Testis (tissue), 3 donors: Measurements from ENCODE around the gene CUEDC1. TPM values are rescaled to one million over a fixed set of nuclear protein-coding genes. Genes with fewer than 3 reads are reported as not detected.

ENCODE experiments used
- DNase-seq: peaks from one replicate; pipeline ENCODE4 v3.0.0-alpha.2; 2019
- H3K27ac ChIP-seq, 2 donors: fragments of 200-600 bp; sonication (generic); one replicate each; pipeline ENCODE4 v1.5.1; 2019
- H3K27me3 ChIP-seq: fragments of 200-600 bp; sonication (generic); one replicate; pipeline ENCODE4 v1.5.1; 2019
- H3K36me3 ChIP-seq: fragments of 200-600 bp; sonication (generic); one replicate; pipeline ENCODE4 v1.5.1; 2017; ENCODE audit warnings: low read depth; ENCODE audit errors: missing control alignments
- H3K4me1 ChIP-seq: fragments of 200-600 bp; sonication (generic); one replicate; pipeline ENCODE4 v1.5.1; 2019
- H3K4me3 ChIP-seq, 2 donors: fragments of 200-600 bp; sonication (generic); one replicate each; pipeline ENCODE4 v1.5.1; 2017 to 2019
- H3K9me3 ChIP-seq: fragments of 200-600 bp; sonication (generic); one replicate; pipeline ENCODE4 v1.5.1; 2017
- CTCF ChIP-seq, 3 experiments: fragments of 450-650 bp in 2 of 3; fragments of 200-600 bp in 1 of 3; sonication (generic) in 1 of 3; IDR thresholded peaks; one replicate each; pipeline ENCODE4 v1.5.1; 2016 to 2019; ENCODE audit warnings: antibody characterized with exemption in 3 of 3, mild to moderate bottlenecking in 2 of 3, moderate library complexity in 1 of 3
- POLR2A ChIP-seq: fragments of 450-650 bp; IDR thresholded peaks from one replicate; pipeline ENCODE4 v1.6.1; 2017; ENCODE audit warnings: antibody characterized with exemption, mild to moderate bottlenecking, moderate library complexity
- WGBS, 2 donors: methylation state at CpG; one replicate each; pipeline ENCODE4 v1.1.5; 2018; 5-methylcytosine and 5-hydroxymethylcytosine counted together
- intact Hi-C: fragments of 100-400 bp; cut with DNase I; formaldehyde crosslinking; loops from one replicate; pipeline ENCODE4 v1.15.1; 2023; ENCODE audit warnings: low total_unique reads
- polyA plus RNA-seq: library from polyadenylated mRNA; stranded (reverse); fragments of 350-450 nt; fragmentation: Illumina TruSeq; extraction: RNeasy Lipid Tissue Mini Kit (QIAGEN cat#74804); gene quantifications from one replicate; pipeline ENCODE4 v1.2.3, GENCODE V29; 2014; ENCODE audit warnings: low read depth, low replicate concordance; ENCODE audit not compliant: insufficient read depth
- total RNA-seq, 2 donors: library from RNA; depleted of rRNA; stranded (reverse); fragments of >200 nt; gene quantifications; one replicate each; pipeline ENCODE4 v1.2.3, GENCODE V29; 2016

Gene CUEDC1
- total and polyA plus RNA-seq, 3 donors from 2014 or later: 6.5 to 13.3 (median 8.6) TPM

GRCh38 chr17:57856792-57857620 lies 98.2 kb downstream of the CUEDC1 start:
- no peaks in the 10 kb centered on the region for H3K27me3 ChIP-seq
- intact Hi-C loops: loop anchor here (10.0 kb wide), 1 partner anchor 258 kb away; no protein-coding TSS in a partner anchor
- H3K9me3 ChIP-seq: no peaks in the 10 kb centered on the region
- 81 to 83% methylated on average over 9 to 10 of the region's 10 CpGs for WGBS, 2 donors
- H3K4me3 ChIP-seq: no peak overlapping the region
- TF ChIP-seq CTCF (IDR thresholded peaks at IDR 0.05) (no peak), POLR2A (no peak)
- H3K27ac ChIP-seq: peak overlapping the region in 1 of 2 donors; percentile 9
- DNase-seq: no peak
- peaks cover 31% of the 10 kb centered on the region for H3K4me1 ChIP-seq
- H3K36me3 ChIP-seq: no peaks in the 10 kb centered on the region

GRCh38 chr17:57855391-57856035 lies 99.7 kb downstream of the CUEDC1 start:
- DNase-seq: no peak
- H3K27me3 ChIP-seq: no peaks in the 10 kb centered on the region
- no peak for TF ChIP-seq POLR2A
- no peak for TF ChIP-seq CTCF (IDR thresholded peaks at IDR 0.05)
- no peaks in the 10 kb centered on the region for H3K36me3 ChIP-seq
- peaks cover 34% of the 10 kb centered on the region for H3K4me1 ChIP-seq
- H3K9me3 ChIP-seq: no peaks in the 10 kb centered on the region
- WGBS, 2 donors: 71 to 76% methylated on average over 6 of the region's 6 CpGs
- peak overlapping the region; percentile 34 for H3K27ac ChIP-seq
- intact Hi-C loops: loop anchor here (10.0 kb wide), 1 partner anchor 259 kb away; no protein-coding TSS in a partner anchor
- H3K4me3 ChIP-seq: no peak overlapping the region

- Histone ChIP-seq H3K4me3 (no peak overlapping the region), H3K27me3 (no peaks in the 10 kb centered on the region), H3K4me1 (peaks cover 40% of the 10 kb centered on the region), H3K9me3 (no peaks in the 10 kb centered on the region), H3K27ac (peak overlapping the region; percentile 57 to 89), H3K36me3 (no peaks in the 10 kb centered on the region)
- TF ChIP-seq POLR2A: no peak
- no peak for TF ChIP-seq CTCF (IDR thresholded peaks at IDR 0.05)
- 40 to 59% methylated on average over 8 of the region's 8 CpGs for WGBS, 2 donors
- DNase-seq: peak; percentile 84
- intact Hi-C loops: loop anchor here (10.0 kb wide), 1 partner anchor 261 kb away; no protein-coding TSS in a partner anchor
Measured at GRCh38 chr17:57853695-57854094, 101.5 kb downstream of the CUEDC1 start.

GRCh38 chr17:57852955-57853328 lies 102.3 kb downstream of the CUEDC1 start:
- no peak for DNase-seq
- intact Hi-C loops: loop anchor here (10.0 kb wide), 1 partner anchor 262 kb away; no protein-coding TSS in a partner anchor
- H3K36me3 ChIP-seq: no peaks in the 10 kb centered on the region
- no peak for TF ChIP-seq CTCF (IDR thresholded peaks at IDR 0.05)
- TF ChIP-seq POLR2A: no peak
- 60 to 62% methylated on average over 6 of the region's 6 CpGs for WGBS, 2 donors
- no peaks in the 10 kb centered on the region for H3K27me3 ChIP-seq
- H3K4me3 ChIP-seq: no peak overlapping the region
- H3K9me3 ChIP-seq: no peaks in the 10 kb centered on the region
- peak overlapping the region; percentile 57 to 89 for H3K27ac ChIP-seq
- H3K4me1 ChIP-seq: peaks cover 41% of the 10 kb centered on the region
